ENCODE results near the gene CYTH3. TPM values are rescaled to one million over a fixed set of nuclear protein-coding genes. Genes with fewer than 3 reads are reported as not detected.

CYTH3 gene
- total RNA-seq, 1 donor from 2014 or later, result 24.1 TPM

GRCh38 chr7:6157685-6158423 lies 114.6 kb downstream of the CYTH3 start:
- TF ChIP-seq CTCF (conservative IDR thresholded peaks at IDR 0.05), result no peak
- Mint-ChIP-seq H3K4me3 (no peak overlapping the region), H3K4me1 (peaks cover 6% of the 10 kb centered on the region), H3K27me3 (ENCODE audit: low read depth) (no peaks in the 10 kb centered on the region), H3K27ac (ENCODE audit: unreplicated experiment) (no peak overlapping the region), H3K36me3 (ENCODE audit: low read depth) (peaks cover 15% of the 10 kb centered on the region), H3K9me3 (no peaks in the 10 kb centered on the region)
- DNase-seq (ENCODE audit: low read depth, low spot score), result no peak

- Mint-ChIP-seq H3K4me1 (peaks cover 6% of the 10 kb centered on the region), H3K27me3 (ENCODE audit: low read depth) (no peaks in the 10 kb centered on the region), H3K36me3 (ENCODE audit: low read depth) (peaks cover 18% of the 10 kb centered on the region), H3K9me3 (no peaks in the 10 kb centered on the region), H3K4me3 (no peak overlapping the region), H3K27ac (ENCODE audit: unreplicated experiment) (peak overlapping the region; percentile 81)
- no peak for DNase-seq (ENCODE audit: low read depth, low spot score)
- no peak for TF ChIP-seq CTCF (conservative IDR thresholded peaks at IDR 0.05)
Observed at GRCh38 chr7:6156734-6157133, 115.7 kb downstream of the CYTH3 start.

- Mint-ChIP-seq H3K4me3 (no peak overlapping the region), H3K9me3 (no peaks in the 10 kb centered on the region), H3K4me1 (peaks cover 6% of the 10 kb centered on the region), H3K27me3 (ENCODE audit: low read depth) (no peaks in the 10 kb centered on the region), H3K27ac (ENCODE audit: unreplicated experiment) (no peak overlapping the region), H3K36me3 (ENCODE audit: low read depth) (peaks cover 23% of the 10 kb centered on the region)
- TF ChIP-seq CTCF (conservative IDR thresholded peaks at IDR 0.05), result no peak
- DNase-seq (ENCODE audit: low read depth, low spot score), result no peak
Observed at GRCh38 chr7:6155596-6155995, 116.8 kb downstream of the CYTH3 start.

- H3K27me3 Mint-ChIP-seq (ENCODE audit: low read depth), result no peaks in the 10 kb centered on the region
- no peaks in the 10 kb centered on the region for H3K4me1 Mint-ChIP-seq
- TF ChIP-seq CTCF (conservative IDR thresholded peaks at IDR 0.05), result no peak
- H3K9me3 Mint-ChIP-seq, result no peaks in the 10 kb centered on the region
- peaks cover 19% of the 10 kb centered on the region for H3K36me3 Mint-ChIP-seq (ENCODE audit: low read depth)
- no peak for DNase-seq (ENCODE audit: low read depth, low spot score)
- H3K4me3 Mint-ChIP-seq, result no peak overlapping the region
- H3K27ac Mint-ChIP-seq (ENCODE audit: unreplicated experiment), result no peak overlapping the region
Observed at GRCh38 chr7:6154542-6155404, 117.7 kb downstream of the CYTH3 start.

- Mint-ChIP-seq H3K27me3 (ENCODE audit: low read depth) (no peaks in the 10 kb centered on the region), H3K4me3 (no peak overlapping the region), H3K9me3 (no peaks in the 10 kb centered on the region), H3K4me1 (no peaks in the 10 kb centered on the region), H3K27ac (ENCODE audit: unreplicated experiment) (no peak overlapping the region), H3K36me3 (ENCODE audit: low read depth) (peaks cover 19% of the 10 kb centered on the region)
- no peak for DNase-seq (ENCODE audit: low read depth, low spot score)
- no peak for TF ChIP-seq CTCF (conservative IDR thresholded peaks at IDR 0.05)
Observed at GRCh38 chr7:6153646-6154541, 118.5 kb downstream of the CYTH3 start.
